Osteoblast (primary cell): Measurements from ENCODE around the gene OR7A5. TPM values are rescaled to one million over a fixed set of nuclear protein-coding genes. Genes with fewer than 3 reads are reported as not detected.
"Not testable (repeated sequence)": the region's sequence is repeated elsewhere in the genome, so short reads cannot be mapped to it uniquely, and the experiment has no call there.

Experiments
- DNase-seq: peaks from one replicate; pipeline ENCODE4 v3.0.0; 2011; ENCODE audit warnings: low spot score, mixed read lengths; ENCODE audit not compliant: insufficient read length; ENCODE audit errors: missing footprints
- H2AFZ ChIP-seq: 2 replicates; pipeline ENCODE4 v1.6.0; 2011; ENCODE audit warnings: mild to moderate bottlenecking, low read length
- H3K27ac ChIP-seq: 2 replicates; pipeline ENCODE4 v1.5.1; 2011; ENCODE audit warnings: mild to moderate bottlenecking, low read depth, low read length, moderate library complexity
- H3K27me3 ChIP-seq: 2 replicates; pipeline ENCODE4 v1.6.0; 2012; ENCODE audit warnings: mild to moderate bottlenecking, control low read depth, inconsistent platforms, low read length, moderate library complexity; ENCODE audit not compliant: insufficient read depth
- H3K36me3 ChIP-seq: 2 replicates; pipeline ENCODE4 v1.5.1; 2011; ENCODE audit warnings: mild to moderate bottlenecking, low read length, control low read depth, moderate library complexity; ENCODE audit not compliant: insufficient read depth
- H3K4me1 ChIP-seq: 2 replicates; pipeline ENCODE4 v1.5.1; 2011; ENCODE audit warnings: mild to moderate bottlenecking, low read length, control low read depth, moderate library complexity; ENCODE audit not compliant: insufficient read depth
- H3K4me2 ChIP-seq: 2 replicates; pipeline ENCODE4 v1.6.0; 2011; ENCODE audit warnings: mild to moderate bottlenecking, low read length; ENCODE audit not compliant: insufficient read depth
- H3K4me3 ChIP-seq: fragments of 200-600 bp; sonication (generic); 3 replicates; pipeline ENCODE4 v1.5.1; 2012; ENCODE audit warnings: mild to moderate bottlenecking, low read length, inconsistent platforms; ENCODE audit not compliant: insufficient read depth
- H3K79me2 ChIP-seq: 2 replicates; pipeline ENCODE4 v1.6.0; 2012; ENCODE audit warnings: mild to moderate bottlenecking, low read length, control low read depth, inconsistent platforms; ENCODE audit not compliant: insufficient read depth
- H3K9me3 ChIP-seq: 2 replicates; pipeline ENCODE4 v1.5.1; 2011; ENCODE audit warnings: low read depth, low read length, control low read depth
- H4K20me1 ChIP-seq: 2 replicates; pipeline ENCODE4 v1.6.0; 2012; ENCODE audit warnings: mild to moderate bottlenecking, low read length, control low read depth; ENCODE audit not compliant: insufficient read depth
- total RNA-seq: library from RNA; depleted of rRNA; stranded (reverse); fragments of >200 nt; gene quantifications from 2 replicates; pipeline ENCODE4 v1.2.3, GENCODE V29; 2012
- TF ChIP-seq, protein P1 (sequence below): IDR thresholded peaks from 2 replicates; pipeline ENCODE4 v1.5.1; 2011; ENCODE audit warnings: mild to moderate bottlenecking, low read depth, low read length, moderate library complexity; ENCODE audit errors: extremely low read depth

Gene OR7A5
- total RNA-seq, 1 donor, result not detected

DNA sequence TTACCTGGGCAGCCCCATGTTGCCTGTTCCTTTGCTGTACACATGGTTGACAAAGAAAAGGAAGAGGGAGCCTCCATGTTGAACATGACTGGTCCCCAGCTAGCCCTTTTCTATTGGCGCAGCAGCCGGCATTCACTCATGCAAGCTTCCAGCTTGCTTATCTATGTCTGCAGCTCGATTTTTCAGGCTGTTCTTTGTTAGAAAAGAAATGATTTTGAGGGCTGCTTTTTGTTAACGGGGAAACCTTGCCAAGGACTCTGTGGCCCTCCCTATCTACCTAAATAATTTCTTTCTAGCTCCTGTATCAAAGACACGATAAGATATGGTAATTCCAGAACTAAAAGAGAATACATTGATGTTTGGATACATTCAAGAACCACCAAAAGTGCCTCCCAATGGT is 36.2 kb downstream of the OR7A5 start:
- H2AFZ ChIP-seq, result no peak overlapping the region

DNA sequence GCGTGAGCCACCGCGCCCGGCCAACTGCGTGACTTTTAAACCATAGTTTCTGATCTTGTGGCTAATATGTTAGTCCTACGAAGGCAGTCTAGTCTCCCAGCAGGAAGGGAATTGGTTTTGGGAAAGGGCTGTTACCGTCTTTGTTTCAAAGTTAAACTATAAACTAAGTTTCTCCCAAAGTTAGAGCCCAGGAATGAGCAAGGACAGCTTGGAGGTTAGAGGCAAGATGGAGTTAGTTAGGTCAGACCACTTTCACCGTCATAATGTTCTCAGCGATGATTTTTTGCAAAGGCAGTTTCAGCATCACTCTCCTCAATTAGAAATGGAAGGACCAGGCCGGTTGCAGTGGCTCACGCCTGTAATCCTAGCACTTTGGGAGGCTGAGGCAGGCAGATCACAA is 39.0 kb downstream of the OR7A5 start:
- Histone ChIP-seq H3K4me1 (no peaks in the 10 kb centered on the region), H3K4me2 (no peak overlapping the region), H3K27ac (no peak overlapping the region), H3K4me3 (no peak overlapping the region), H4K20me1 (no peaks in the 10 kb centered on the region), H2AFZ (no peak overlapping the region), H3K27me3 (no peaks in the 10 kb centered on the region), H3K79me2 (no peaks in the 10 kb centered on the region), H3K9me3 (no peaks in the 10 kb centered on the region), H3K36me3 (no peaks in the 10 kb centered on the region)
- DNase-seq, result no peak
- TF ChIP-seq, protein P1, sequence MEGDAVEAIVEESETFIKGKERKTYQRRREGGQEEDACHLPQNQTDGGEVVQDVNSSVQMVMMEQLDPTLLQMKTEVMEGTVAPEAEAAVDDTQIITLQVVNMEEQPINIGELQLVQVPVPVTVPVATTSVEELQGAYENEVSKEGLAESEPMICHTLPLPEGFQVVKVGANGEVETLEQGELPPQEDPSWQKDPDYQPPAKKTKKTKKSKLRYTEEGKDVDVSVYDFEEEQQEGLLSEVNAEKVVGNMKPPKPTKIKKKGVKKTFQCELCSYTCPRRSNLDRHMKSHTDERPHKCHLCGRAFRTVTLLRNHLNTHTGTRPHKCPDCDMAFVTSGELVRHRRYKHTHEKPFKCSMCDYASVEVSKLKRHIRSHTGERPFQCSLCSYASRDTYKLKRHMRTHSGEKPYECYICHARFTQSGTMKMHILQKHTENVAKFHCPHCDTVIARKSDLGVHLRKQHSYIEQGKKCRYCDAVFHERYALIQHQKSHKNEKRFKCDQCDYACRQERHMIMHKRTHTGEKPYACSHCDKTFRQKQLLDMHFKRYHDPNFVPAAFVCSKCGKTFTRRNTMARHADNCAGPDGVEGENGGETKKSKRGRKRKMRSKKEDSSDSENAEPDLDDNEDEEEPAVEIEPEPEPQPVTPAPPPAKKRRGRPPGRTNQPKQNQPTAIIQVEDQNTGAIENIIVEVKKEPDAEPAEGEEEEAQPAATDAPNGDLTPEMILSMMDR, result no peak

More for the DNA sequence above, 36.2 kb downstream of the OR7A5 start:
- Histone ChIP-seq H3K36me3 (no peaks in the 10 kb centered on the region), H3K27me3 (no peaks in the 10 kb centered on the region), H3K79me2 (no peaks in the 10 kb centered on the region), H3K4me3 (no peak overlapping the region), H3K4me1 (no peaks in the 10 kb centered on the region), H3K9me3 (no peaks in the 10 kb centered on the region), H4K20me1 (no peaks in the 10 kb centered on the region), H3K4me2 (no peak overlapping the region), H3K27ac (no peak overlapping the region)
- DNase-seq, result no peak
- TF ChIP-seq, protein P1, result no peak

DNA sequence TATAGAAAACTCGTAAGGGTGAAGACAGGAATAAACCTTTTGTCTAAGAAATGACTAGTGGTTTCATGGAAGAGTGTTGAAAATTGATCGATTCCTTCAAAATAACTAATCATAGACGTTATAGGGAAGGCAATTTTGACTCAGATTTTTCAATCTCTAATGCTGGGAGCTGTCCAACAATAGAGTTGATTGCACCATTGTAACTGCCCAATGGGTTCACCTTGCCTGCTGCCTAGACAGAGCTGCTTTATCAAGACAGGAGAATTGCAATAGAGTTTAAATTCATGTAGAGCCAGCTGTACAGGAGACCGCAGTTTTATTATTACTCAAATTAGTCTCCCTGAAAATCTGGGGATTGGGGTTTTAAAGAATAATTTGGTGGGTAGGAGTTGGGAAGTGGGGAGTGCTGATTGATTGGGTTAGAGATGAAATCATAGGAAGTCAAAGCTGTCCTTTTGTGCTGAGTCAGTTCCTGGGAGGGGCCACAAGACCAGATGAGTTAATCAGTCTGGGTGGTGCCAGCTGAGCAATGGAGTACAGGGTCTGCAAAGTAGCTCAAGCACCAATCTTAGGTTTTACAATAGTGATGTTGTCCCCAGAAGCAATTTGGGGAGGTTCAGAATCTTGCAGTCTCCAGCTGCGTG is 39.8 kb downstream of the OR7A5 start:
- Histone ChIP-seq H3K27me3 (no peaks in the 10 kb centered on the region), H2AFZ (no peak overlapping the region), H3K4me2 (no peak overlapping the region), H3K27ac (no peak overlapping the region), H4K20me1 (no peaks in the 10 kb centered on the region), H3K36me3 (no peaks in the 10 kb centered on the region), H3K4me1 (no peaks in the 10 kb centered on the region), H3K4me3 (no peak overlapping the region), H3K79me2 (no peaks in the 10 kb centered on the region), H3K9me3 (no peaks in the 10 kb centered on the region)
- TF ChIP-seq, protein P1, result no peak
- no peak for DNase-seq

DNA sequence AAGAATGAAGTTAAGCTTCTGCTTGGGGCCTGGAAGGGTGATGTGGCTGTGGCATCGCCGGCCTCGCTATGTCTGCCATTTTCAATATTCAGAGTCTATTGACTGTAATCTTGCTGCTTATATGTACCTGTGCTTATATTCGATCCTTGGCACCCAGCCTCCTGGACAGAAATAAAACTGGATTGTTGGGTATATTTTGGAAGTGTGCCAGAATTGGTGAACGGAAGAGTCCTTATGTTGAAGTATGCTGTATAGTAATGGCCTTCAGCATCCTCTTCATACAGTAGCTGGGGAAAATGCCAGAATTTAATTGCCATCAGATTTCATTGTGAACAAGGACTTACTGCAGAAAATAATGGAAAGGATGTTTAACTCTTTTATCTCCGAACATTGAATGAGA is 42.7 kb downstream of the OR7A5 start:
- H3K27me3 ChIP-seq, H3K27ac ChIP-seq, H3K9me3 ChIP-seq, H3K4me1 ChIP-seq, H2AFZ ChIP-seq, H3K4me2 ChIP-seq, H4K20me1 ChIP-seq, H3K79me2 ChIP-seq, H3K4me3 ChIP-seq, H3K36me3 ChIP-seq: not testable (repeated sequence)
- peak; percentile 8 for DNase-seq
